Natural killer cell (primary cell): ENCODE data around the gene UBN1. TPM values are rescaled to one million over a fixed set of nuclear protein-coding genes. Genes with fewer than 3 reads are reported as not detected.

Experiments
- ATAC-seq, 3 donors: fragments of 150-1000 bp in 2 of 3; fragments of 200-7000 bp in 1 of 3; cut with Tn5 transposase; 1 replicate in 1 of 3; 2 replicates in 2 of 3; pipeline ENCODE4 v1.10.0; 2021; ENCODE audit warnings: mild to moderate bottlenecking in 2 of 3, moderate library complexity in 2 of 3
- DNase-seq, 2 donors: peaks; one replicate each; pipeline versions ENCODE4 v3.0.0 to v3.0.0-alpha.2; 2013 to 2021; ENCODE audit warnings: mixed read lengths in 1 of 2
- H3K27ac ChIP-seq: one replicate; pipeline ENCODE4 v1.5.1; 2013; ENCODE audit warnings: mild to moderate bottlenecking, low read length
- H3K27me3 ChIP-seq: one replicate; pipeline ENCODE4 v1.6.1; 2013; ENCODE audit warnings: low read length; ENCODE audit not compliant: control insufficient read depth, insufficient read depth
- H3K36me3 ChIP-seq: one replicate; pipeline ENCODE4 v1.6.1; 2013; ENCODE audit warnings: low read length; ENCODE audit not compliant: control insufficient read depth, insufficient read depth
- H3K4me1 ChIP-seq: one replicate; pipeline ENCODE4 v1.6.1; 2013; ENCODE audit warnings: low read length; ENCODE audit not compliant: control insufficient read depth, insufficient read depth
- H3K4me3 ChIP-seq: one replicate; pipeline ENCODE4 v1.5.1; 2013; ENCODE audit warnings: low read length
- H3K9me3 ChIP-seq: one replicate; pipeline ENCODE4 v1.6.1; 2013; ENCODE audit warnings: low read length; ENCODE audit not compliant: control insufficient read depth, insufficient read depth
- H3K27ac Mint-ChIP-seq, 2 donors: one replicate each; pipeline ENCODE4 v1.8.0; 2022; ENCODE audit warnings: mild to moderate bottlenecking in 2 of 2, mixed read lengths in 2 of 2, moderate library complexity in 1 of 2
- H3K27me3 Mint-ChIP-seq, 2 donors: one replicate each; pipeline ENCODE4 v1.8.0; 2022; ENCODE audit warnings: low read depth in 2 of 2, mixed read lengths in 2 of 2
- H3K36me3 Mint-ChIP-seq: one replicate; pipeline ENCODE4 v1.8.0; 2022; ENCODE audit warnings: mixed read lengths
- H3K4me1 Mint-ChIP-seq, 2 donors: one replicate each; pipeline ENCODE4 v1.8.0; 2022; ENCODE audit warnings: mixed read lengths in 2 of 2
- H3K4me3 Mint-ChIP-seq: one replicate; pipeline ENCODE4 v1.8.0; 2022; ENCODE audit warnings: mild to moderate bottlenecking, moderate library complexity, mixed read lengths
- H3K9me3 Mint-ChIP-seq, 2 donors: one replicate each; pipeline ENCODE4 v1.8.0; 2022; ENCODE audit warnings: mixed read lengths in 2 of 2
- WGBS: methylation state at CpG from one replicate; pipeline ENCODE4 v1.1.7; 2013; ENCODE audit warnings: missing lambda C conversion rate; ENCODE audit not compliant: insufficient coverage; 5-methylcytosine and 5-hydroxymethylcytosine counted together
- intact Hi-C: fragments of 100-400 bp; cut with micrococcal nuclease; formaldehyde crosslinking; loops from one replicate; pipeline ENCODE4 v1.14.2; 2022
- total RNA-seq, 4 donors: library from RNA; stranded (reverse); fragments of 120-200 nt in 1 of 4; gene quantifications; one replicate each; pipeline versions ENCODE4 v1.2.3 to v1.2.4, GENCODE V29; 2013 to 2022
- TF ChIP-seq, protein P1 (sequence below): fragments of 200-600 bp; IDR thresholded peaks from one replicate; pipeline ENCODE4 v1.8.0; 2022; ENCODE audit warnings: antibody characterized with exemption

UBN1 gene
- 10 to 100 TPM; 70.5 to 81.6 (median 79.9) TPM for total RNA-seq
- total RNA-seq (2013): 29.5 TPM

GRCh38 chr16:4846901-4847773 lies at the start of gene UBN1, which contains the start of gene GLYR1:
UBN1 (plus strand) TSS chr16:4847481; CDS start chr16:4852918, 5,437 bp downstream.
GLYR1 (minus strand) TSS chr16:4847288; CDS start chr16:4847265, 23 bp downstream.
- intact Hi-C loops: loop anchor here (5.0 to 10.0 kb wide), 2 partner anchors 80 to 248 kb away; partner anchors contain the start of genes EEF2KMT and ZNF500
- Mint-ChIP-seq H3K4me3 (peak within 1 kb of the TSS; percentile 98), H3K4me1 (peaks cover 50% of the 10 kb centered on the region in 2 donors), H3K27me3 (no peaks in the 10 kb centered on the region), H3K36me3 (no peaks in the 10 kb centered on the region), H3K27ac (peak within 1 kb of the TSS; percentile 93 to 95), H3K9me3 (no peaks in the 10 kb centered on the region)
- TF ChIP-seq, protein P1, sequence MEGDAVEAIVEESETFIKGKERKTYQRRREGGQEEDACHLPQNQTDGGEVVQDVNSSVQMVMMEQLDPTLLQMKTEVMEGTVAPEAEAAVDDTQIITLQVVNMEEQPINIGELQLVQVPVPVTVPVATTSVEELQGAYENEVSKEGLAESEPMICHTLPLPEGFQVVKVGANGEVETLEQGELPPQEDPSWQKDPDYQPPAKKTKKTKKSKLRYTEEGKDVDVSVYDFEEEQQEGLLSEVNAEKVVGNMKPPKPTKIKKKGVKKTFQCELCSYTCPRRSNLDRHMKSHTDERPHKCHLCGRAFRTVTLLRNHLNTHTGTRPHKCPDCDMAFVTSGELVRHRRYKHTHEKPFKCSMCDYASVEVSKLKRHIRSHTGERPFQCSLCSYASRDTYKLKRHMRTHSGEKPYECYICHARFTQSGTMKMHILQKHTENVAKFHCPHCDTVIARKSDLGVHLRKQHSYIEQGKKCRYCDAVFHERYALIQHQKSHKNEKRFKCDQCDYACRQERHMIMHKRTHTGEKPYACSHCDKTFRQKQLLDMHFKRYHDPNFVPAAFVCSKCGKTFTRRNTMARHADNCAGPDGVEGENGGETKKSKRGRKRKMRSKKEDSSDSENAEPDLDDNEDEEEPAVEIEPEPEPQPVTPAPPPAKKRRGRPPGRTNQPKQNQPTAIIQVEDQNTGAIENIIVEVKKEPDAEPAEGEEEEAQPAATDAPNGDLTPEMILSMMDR: no peak
- peak within 1 kb of the TSS; percentile 76 for H3K4me3 ChIP-seq
- H3K9me3 ChIP-seq: no peaks in the 10 kb centered on the region
- H3K27me3 ChIP-seq: no peaks in the 10 kb centered on the region
- H3K27ac ChIP-seq: peak within 1 kb of the TSS; percentile 96
- peaks cover 18% of the 10 kb centered on the region for H3K36me3 ChIP-seq
- under 1% methylated on average over 126 of the region's 126 CpGs for WGBS
- DNase-seq (peak; percentile 99 to 100), ATAC-seq (peak; percentile 85 to 95 (median 89))
- H3K4me1 ChIP-seq: peaks cover 24% of the 10 kb centered on the region

GRCh38 chr16:4797805-4798252 lies 49.5 kb upstream of the UBN1 start:
- no peak for ATAC-seq
- 96% methylated on average over 22 of the region's 22 CpGs for WGBS

GRCh38 chr16:4798456-4798855 lies 48.8 kb upstream of the UBN1 start:
- H3K9me3 ChIP-seq: no peaks in the 10 kb centered on the region
- no peak overlapping the region for H3K4me3 ChIP-seq
- no peak overlapping the region for H3K27ac ChIP-seq
- Mint-ChIP-seq H3K4me1 (peaks cover 0 to 10% of the 10 kb centered on the region in 2 donors), H3K36me3 (no peaks in the 10 kb centered on the region), H3K4me3 (no peak overlapping the region), H3K9me3 (no peaks in the 10 kb centered on the region), H3K27me3 (no peaks in the 10 kb centered on the region), H3K27ac (no peak overlapping the region)
- WGBS: 89% methylated on average over 16 of the region's 16 CpGs
- H3K36me3 ChIP-seq: no peaks in the 10 kb centered on the region
- TF ChIP-seq, protein P1: no peak
- H3K4me1 ChIP-seq: peaks cover 21% of the 10 kb centered on the region
- intact Hi-C loops: no loop called here
- DNase-seq (no peak), ATAC-seq (no peak)
- no peaks in the 10 kb centered on the region for H3K27me3 ChIP-seq

More at GRCh38 chr16:4797805-4798252, 49.5 kb upstream of the UBN1 start:
- Histone ChIP-seq H3K9me3 (no peaks in the 10 kb centered on the region), H3K27me3 (no peaks in the 10 kb centered on the region), H3K4me1 (peaks cover 21% of the 10 kb centered on the region), H3K36me3 (no peaks in the 10 kb centered on the region), H3K27ac (no peak overlapping the region), H3K4me3 (no peak overlapping the region)
- Mint-ChIP-seq H3K27ac (no peak overlapping the region), H3K4me1 (peaks cover 0 to 6% of the 10 kb centered on the region in 2 donors), H3K9me3 (no peaks in the 10 kb centered on the region), H3K4me3 (no peak overlapping the region), H3K27me3 (no peaks in the 10 kb centered on the region), H3K36me3 (no peaks in the 10 kb centered on the region)
- TF ChIP-seq, protein P1: no peak
- no peak for DNase-seq
- intact Hi-C loops: no loop called here
